ENCODE data around the gene STRN. TPM values are rescaled to one million over a fixed set of nuclear protein-coding genes. Genes with fewer than 3 reads are reported as not detected.

The STRN gene
- total and polyA plus RNA-seq, 9 of the 15 experiments (the other 6 are each of a cell fraction or from before 2014, with no cell fraction given): 1.3 to 31.2 (median 20.0) TPM

GRCh38 chr2:36965206-36965605, 1.1 kb downstream of the STRN start (continued):
- TF ChIP-seq MNT (conservative IDR thresholded peaks at IDR 0.05) (peak in 1 of 2 experiments; percentile 9; a peak in 1 of 4 replicates), EP400 (IDR thresholded peaks at IDR 0.05) (peak; percentile 24; the same call in 1 of the 2 replicates), SUPT5H (IDR thresholded peaks at IDR 0.05) (no peak), CEBPG (CRISPR knock-in tag; IDR thresholded peaks at IDR 0.05) (no peak; the same call in 1 of the 2 replicates), CEBPG (tag; conservative IDR thresholded peaks at IDR 0.05 in 1 of 2, IDR thresholded peaks at IDR 0.05 in 1 of 2) (peak in 1 of 2 experiments; percentile 48; a peak in 1 of 4 replicates), ATF4 (CRISPR knock-in tag; IDR thresholded peaks at IDR 0.05) (peak; percentile 50; the same call in 1 of the 2 replicates), GATAD2B (IDR thresholded peaks at IDR 0.05; ENCODE audit: borderline replicate concordance) (no peak), MLLT1 (IDR thresholded peaks at IDR 0.05) (no peak), RBM25 (IDR thresholded peaks at IDR 0.05; ENCODE audit: low read depth, low read length, severe bottlenecking) (no peak), MXI1 (IDR thresholded peaks at IDR 0.05; ENCODE audit: low read depth, low read length) (no peak), ATF7 (IDR thresholded peaks at IDR 0.05) (0 out of 2 replicates have a peak, but pooled peaks have one; percentile 14), CEBPB (tag; IDR thresholded peaks at IDR 0.05) (no peak), SRF (CRISPR knock-in tag; IDR thresholded peaks at IDR 0.05) (peak in 1 of 2 experiments; percentile 82; a peak in 1 of 4 replicates), LEF1 (IDR thresholded peaks at IDR 0.05) (no peak), NUFIP1 (IDR thresholded peaks at IDR 0.05; ENCODE audit: partially characterized antibody) (no peak), ZNF444 (CRISPR knock-in tag; IDR thresholded peaks at IDR 0.05) (no peak), ZNF197 (CRISPR knock-in tag; IDR thresholded peaks at IDR 0.05; ENCODE audit: low read depth) (peak; percentile 43; the same call in 1 of the 2 replicates), MAFF (IDR thresholded peaks at IDR 0.05; ENCODE audit: low read length) (no peak), GABPB1 (CRISPR knock-in tag; IDR thresholded peaks at IDR 0.05) (no peak), ZNF699 (CRISPR knock-in tag; IDR thresholded peaks at IDR 0.05; ENCODE audit: insufficient replicate concordance) (no peak), GTF3C2 (IDR thresholded peaks at IDR 0.05; ENCODE audit: borderline replicate concordance, extremely low read depth, insufficient read length) (no peak)
- TF ChIP-seq, protein P1, sequence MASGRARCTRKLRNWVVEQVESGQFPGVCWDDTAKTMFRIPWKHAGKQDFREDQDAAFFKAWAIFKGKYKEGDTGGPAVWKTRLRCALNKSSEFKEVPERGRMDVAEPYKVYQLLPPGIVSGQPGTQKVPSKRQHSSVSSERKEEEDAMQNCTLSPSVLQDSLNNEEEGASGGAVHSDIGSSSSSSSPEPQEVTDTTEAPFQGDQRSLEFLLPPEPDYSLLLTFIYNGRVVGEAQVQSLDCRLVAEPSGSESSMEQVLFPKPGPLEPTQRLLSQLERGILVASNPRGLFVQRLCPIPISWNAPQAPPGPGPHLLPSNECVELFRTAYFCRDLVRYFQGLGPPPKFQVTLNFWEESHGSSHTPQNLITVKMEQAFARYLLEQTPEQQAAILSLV (tag; IDR thresholded peaks at IDR 0.05): no peak

Measured in K562 (cell line).